H1 (cell line): Measurements from ENCODE around the gene ST3GAL3.

Source experiments
- CBX5 ChIP-seq: fragments of 300-800, 300-1000 bp; sonication (generic); IDR thresholded peaks from 2 replicates; pipeline ENCODE4 v1.7.1; 2016; ENCODE audit warnings: antibody characterized with exemption, low read length, low read depth
- CHD7 ChIP-seq: fragments of 300-600 bp; sonication (generic); IDR thresholded peaks from 2 replicates; pipeline ENCODE4 v1.7.1; 2012; ENCODE audit warnings: low read length, moderate library complexity, mild to moderate bottlenecking, inconsistent platforms; ENCODE audit not compliant: insufficient replicate concordance
- CREB1 ChIP-seq: IDR thresholded peaks from 2 replicates; pipeline ENCODE4 v1.6.1; 2012; ENCODE audit warnings: inconsistent platforms
- E2F6 ChIP-seq: IDR thresholded peaks from 2 replicates; pipeline ENCODE4 v1.6.1; 2012; ENCODE audit warnings: inconsistent platforms
- EGR1 ChIP-seq: IDR thresholded peaks from 2 replicates; pipeline ENCODE4 v1.6.1; 2011; ENCODE audit warnings: low read depth, low read length, borderline replicate concordance
- EP300 ChIP-seq, 2 experiments: IDR thresholded peaks; 1 replicate in 1 of 2; 2 replicates in 1 of 2; pipeline ENCODE4 v1.6.1; 2011 to 2012; ENCODE audit warnings: low read depth in 2 of 2, low read length in 2 of 2, mild to moderate bottlenecking in 2 of 2, borderline replicate concordance in 1 of 2, inconsistent platforms in 1 of 2, moderate library complexity in 1 of 2
- HDAC2 ChIP-seq, 2 experiments: fragments of 300-600 bp in 1 of 2; sonication (generic) in 1 of 2; IDR thresholded peaks; 2 replicates each; pipeline ENCODE4 v1.6.1; 2011 to 2012; ENCODE audit warnings: low read depth in 2 of 2, low read length in 2 of 2, mild to moderate bottlenecking in 2 of 2, moderate library complexity in 2 of 2, borderline replicate concordance in 1 of 2, inconsistent platforms in 1 of 2
- POLR2A ChIP-seq, 2 experiments: IDR thresholded peaks; 1 replicate in 1 of 2; 2 replicates in 1 of 2; pipeline ENCODE4 v1.6.1; 2011; ENCODE audit warnings: low read depth in 2 of 2, low read length in 2 of 2, mild to moderate bottlenecking in 2 of 2; ENCODE audit errors: control extremely low read depth in 1 of 2
- RNF2 ChIP-seq: fragments of 200-900, 300-1000 bp; sonication (generic); IDR thresholded peaks from 2 replicates; pipeline ENCODE4 v1.7.1; 2016; ENCODE audit warnings: borderline replicate concordance, low read depth, mild to moderate bottlenecking, antibody characterized with exemption, low read length; ENCODE audit not compliant: poor library complexity, severe bottlenecking; ENCODE audit errors: missing control alignments
- YY1 ChIP-seq: IDR thresholded peaks from 2 replicates; pipeline ENCODE4 v1.6.1; 2011; ENCODE audit warnings: low read depth, mild to moderate bottlenecking, low read length
- TF ChIP-seq, protein P1 (sequence below), 3 experiments: IDR thresholded peaks; 1 replicate in 2 of 3; 2 replicates in 1 of 3; pipeline versions ENCODE4 v1.5.1 to v1.6.1; 2011; ENCODE audit warnings: low read length in 3 of 3, mild to moderate bottlenecking in 3 of 3, inconsistent platforms in 2 of 3, low read depth in 1 of 3, moderate library complexity in 1 of 3; ENCODE audit not compliant: insufficient read depth in 1 of 3; ENCODE audit errors: control extremely low read depth in 1 of 3

- TF ChIP-seq, protein P1, sequence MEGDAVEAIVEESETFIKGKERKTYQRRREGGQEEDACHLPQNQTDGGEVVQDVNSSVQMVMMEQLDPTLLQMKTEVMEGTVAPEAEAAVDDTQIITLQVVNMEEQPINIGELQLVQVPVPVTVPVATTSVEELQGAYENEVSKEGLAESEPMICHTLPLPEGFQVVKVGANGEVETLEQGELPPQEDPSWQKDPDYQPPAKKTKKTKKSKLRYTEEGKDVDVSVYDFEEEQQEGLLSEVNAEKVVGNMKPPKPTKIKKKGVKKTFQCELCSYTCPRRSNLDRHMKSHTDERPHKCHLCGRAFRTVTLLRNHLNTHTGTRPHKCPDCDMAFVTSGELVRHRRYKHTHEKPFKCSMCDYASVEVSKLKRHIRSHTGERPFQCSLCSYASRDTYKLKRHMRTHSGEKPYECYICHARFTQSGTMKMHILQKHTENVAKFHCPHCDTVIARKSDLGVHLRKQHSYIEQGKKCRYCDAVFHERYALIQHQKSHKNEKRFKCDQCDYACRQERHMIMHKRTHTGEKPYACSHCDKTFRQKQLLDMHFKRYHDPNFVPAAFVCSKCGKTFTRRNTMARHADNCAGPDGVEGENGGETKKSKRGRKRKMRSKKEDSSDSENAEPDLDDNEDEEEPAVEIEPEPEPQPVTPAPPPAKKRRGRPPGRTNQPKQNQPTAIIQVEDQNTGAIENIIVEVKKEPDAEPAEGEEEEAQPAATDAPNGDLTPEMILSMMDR (IDR thresholded peaks at IDR 0.05; ENCODE audit: control extremely low read depth in 1 of 3, insufficient read depth in 1 of 3, low read depth in 1 of 3, low read length in 3 of 3) = no peak
- TF ChIP-seq RNF2 (no peak), CHD7 (no peak), POLR2A (IDR thresholded peaks at IDR 0.05; ENCODE audit: control extremely low read depth in 1 of 2, low read depth in 2 of 2, low read length in 2 of 2) (no peak), EGR1 (no peak), E2F6 (no peak), YY1 (peak; percentile 38; the same call in 1 of the 2 replicates), HDAC2 (IDR thresholded peaks at IDR 0.05; ENCODE audit: borderline replicate concordance in 1 of 2, low read depth in 2 of 2, low read length in 2 of 2) (peak; percentile 46 to 82; a peak in 1 of 4 replicates), CBX5 (no peak), EP300 (IDR thresholded peaks at IDR 0.05; ENCODE audit: borderline replicate concordance in 1 of 2, low read depth in 2 of 2, low read length in 2 of 2) (0 out of 3 replicates have a peak, but pooled peaks of 1 of the 2 experiments have one; percentile 34), CREB1 (no peak)
These were observed 205.3 kb downstream of the ST3GAL3 start for GRCh38 chr1:43912607-43913006.
